ENCODE results near the gene MAP4K4.
A peak's percentile ranks its signal among the peaks of the same experiment; 100 is the strongest.

Gene MAP4K4

DNA sequence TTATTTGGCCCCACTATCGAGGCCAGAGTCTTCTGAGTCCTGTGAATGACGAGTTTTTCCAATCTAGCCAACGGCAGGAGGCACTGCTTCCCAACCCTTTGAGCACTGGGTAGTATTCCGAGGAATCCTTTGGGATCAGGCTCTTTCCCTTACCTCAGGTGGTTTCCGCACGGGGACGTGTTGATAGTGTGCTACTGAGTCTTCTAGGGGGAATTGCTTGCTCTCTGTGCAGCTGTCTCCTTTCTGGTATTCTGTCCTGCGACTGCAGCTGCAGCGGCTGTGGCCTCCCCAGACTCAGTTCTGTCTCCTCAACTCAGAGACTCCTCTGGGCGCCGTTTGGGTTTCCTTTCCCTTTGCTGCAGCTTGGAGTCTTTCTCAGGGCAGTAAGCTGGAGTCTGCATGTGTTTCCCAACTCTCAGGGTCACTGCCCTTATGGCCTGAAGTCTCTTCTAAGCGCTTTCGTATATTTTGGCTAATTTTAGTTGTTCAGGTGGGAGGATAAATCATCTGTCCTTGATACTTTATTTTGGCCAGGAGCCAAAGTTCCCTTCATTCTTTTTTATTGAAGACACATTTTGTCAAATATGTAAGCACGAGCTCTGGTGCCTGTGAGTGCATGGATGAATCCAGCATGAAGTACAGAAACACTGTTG lies 118.4 kb downstream of the MAP4K4 start:
- DNase-seq (ENCODE audit: low read depth), result peak; percentile 73
- H3K4me3 ChIP-seq (ENCODE audit: control insufficient read depth, low read depth, low read length), result no peak overlapping the region
- TF ChIP-seq, protein P1, sequence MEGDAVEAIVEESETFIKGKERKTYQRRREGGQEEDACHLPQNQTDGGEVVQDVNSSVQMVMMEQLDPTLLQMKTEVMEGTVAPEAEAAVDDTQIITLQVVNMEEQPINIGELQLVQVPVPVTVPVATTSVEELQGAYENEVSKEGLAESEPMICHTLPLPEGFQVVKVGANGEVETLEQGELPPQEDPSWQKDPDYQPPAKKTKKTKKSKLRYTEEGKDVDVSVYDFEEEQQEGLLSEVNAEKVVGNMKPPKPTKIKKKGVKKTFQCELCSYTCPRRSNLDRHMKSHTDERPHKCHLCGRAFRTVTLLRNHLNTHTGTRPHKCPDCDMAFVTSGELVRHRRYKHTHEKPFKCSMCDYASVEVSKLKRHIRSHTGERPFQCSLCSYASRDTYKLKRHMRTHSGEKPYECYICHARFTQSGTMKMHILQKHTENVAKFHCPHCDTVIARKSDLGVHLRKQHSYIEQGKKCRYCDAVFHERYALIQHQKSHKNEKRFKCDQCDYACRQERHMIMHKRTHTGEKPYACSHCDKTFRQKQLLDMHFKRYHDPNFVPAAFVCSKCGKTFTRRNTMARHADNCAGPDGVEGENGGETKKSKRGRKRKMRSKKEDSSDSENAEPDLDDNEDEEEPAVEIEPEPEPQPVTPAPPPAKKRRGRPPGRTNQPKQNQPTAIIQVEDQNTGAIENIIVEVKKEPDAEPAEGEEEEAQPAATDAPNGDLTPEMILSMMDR (conservative IDR thresholded peaks at IDR 0.05; ENCODE audit: control insufficient read depth, insufficient read depth, low read depth, low read length), result peak; percentile 19

DNA sequence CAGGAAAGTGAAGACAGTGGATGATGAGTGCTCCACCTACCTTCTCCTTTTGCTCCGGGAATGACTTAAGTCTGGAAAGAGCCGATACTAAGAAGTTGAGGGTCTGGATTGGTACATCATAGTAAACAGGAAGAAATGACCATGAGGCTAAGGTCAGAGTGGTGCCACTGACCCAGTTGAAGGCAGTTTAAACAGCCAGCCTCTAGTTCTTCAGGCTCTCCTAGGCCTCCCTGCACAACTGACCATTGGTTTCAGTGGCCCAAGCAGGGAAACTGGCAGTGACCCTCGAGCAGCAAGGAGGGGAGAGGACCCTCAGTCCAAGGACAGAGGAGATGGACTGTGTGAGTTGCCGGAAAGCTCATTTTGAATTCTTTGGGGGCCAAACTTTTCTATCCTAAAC lies 119.1 kb downstream of the MAP4K4 start:
- DNase-seq (ENCODE audit: low read depth), result peak; percentile 28
- no peak overlapping the region for H3K4me3 ChIP-seq (ENCODE audit: control insufficient read depth, low read depth, low read length)
- TF ChIP-seq, protein P1 (conservative IDR thresholded peaks at IDR 0.05; ENCODE audit: control insufficient read depth, insufficient read depth, low read depth, low read length), result no peak

DNA sequence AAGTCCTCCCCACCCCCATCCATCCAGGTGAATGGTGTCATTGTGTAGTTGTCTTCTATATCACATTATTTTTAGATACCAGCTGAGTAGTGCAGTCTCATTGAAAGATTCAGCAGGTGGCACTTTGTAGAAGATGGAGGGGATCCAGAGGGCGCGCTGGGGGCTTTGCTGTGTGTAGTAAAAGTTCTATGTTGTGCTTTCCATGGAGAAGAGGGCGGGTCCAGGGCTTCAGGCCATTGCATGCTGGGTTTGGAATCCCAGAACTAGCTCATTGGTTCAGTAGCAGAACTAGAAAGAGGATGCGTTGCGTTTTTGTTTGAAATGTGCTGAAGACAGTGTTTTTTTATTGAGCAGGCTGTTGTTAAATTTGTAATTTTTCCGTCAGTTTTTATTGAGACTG lies 120.0 kb downstream of the MAP4K4 start:
- DNase-seq (ENCODE audit: low read depth), result no peak
- TF ChIP-seq, protein P1 (conservative IDR thresholded peaks at IDR 0.05; ENCODE audit: control insufficient read depth, insufficient read depth, low read depth, low read length), result no peak
- H3K4me3 ChIP-seq (ENCODE audit: control insufficient read depth, low read depth, low read length), result no peak overlapping the region

DNA sequence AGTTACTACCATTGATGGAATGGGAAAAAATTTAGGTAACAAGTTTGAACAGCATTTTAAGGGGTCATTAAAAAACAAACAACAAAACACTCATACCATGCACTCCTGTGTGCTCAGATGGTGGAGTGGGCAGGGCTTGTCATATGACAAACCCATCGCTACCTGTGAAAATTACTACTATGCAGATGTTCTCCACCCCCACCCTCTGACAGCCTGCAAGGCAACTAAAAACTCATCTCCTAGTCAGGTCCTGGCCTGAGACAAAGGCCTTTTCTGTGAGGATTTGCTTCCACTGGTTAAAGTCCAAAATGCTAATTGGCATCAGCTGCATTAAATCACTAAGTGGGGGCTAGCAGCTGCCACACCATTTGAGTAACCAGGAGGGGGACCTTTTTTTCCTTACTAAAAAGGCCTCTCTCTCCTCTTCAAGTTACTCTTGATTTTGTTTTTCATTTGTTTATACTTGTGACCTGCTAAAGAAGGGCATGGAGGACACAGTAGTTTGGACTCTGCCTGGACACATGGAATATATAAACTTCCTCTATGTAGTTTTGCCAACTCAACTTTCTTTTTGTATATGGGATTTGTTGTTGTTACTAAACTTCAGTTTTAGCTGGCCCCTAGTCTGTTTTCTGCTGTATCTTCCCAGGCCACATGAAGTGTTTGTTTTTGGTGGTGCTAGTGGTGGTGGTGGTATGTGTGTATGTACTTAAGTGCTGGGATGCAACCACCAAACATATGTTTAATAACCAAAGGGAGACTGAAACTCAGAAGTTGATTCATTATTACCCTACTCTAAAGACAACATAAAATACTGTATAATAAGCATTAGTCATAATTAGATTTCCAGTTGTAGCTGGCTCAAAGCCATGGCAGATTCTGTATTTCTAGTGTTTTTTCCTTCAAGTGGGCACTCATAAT lies 121.3 kb downstream of the MAP4K4 start:
- no peak overlapping the region for H3K4me3 ChIP-seq (ENCODE audit: control insufficient read depth, low read depth, low read length)
- peak; percentile 88 for DNase-seq (ENCODE audit: low read depth)
- TF ChIP-seq, protein P1 (conservative IDR thresholded peaks at IDR 0.05; ENCODE audit: control insufficient read depth, insufficient read depth, low read depth, low read length), result no peak

DNA sequence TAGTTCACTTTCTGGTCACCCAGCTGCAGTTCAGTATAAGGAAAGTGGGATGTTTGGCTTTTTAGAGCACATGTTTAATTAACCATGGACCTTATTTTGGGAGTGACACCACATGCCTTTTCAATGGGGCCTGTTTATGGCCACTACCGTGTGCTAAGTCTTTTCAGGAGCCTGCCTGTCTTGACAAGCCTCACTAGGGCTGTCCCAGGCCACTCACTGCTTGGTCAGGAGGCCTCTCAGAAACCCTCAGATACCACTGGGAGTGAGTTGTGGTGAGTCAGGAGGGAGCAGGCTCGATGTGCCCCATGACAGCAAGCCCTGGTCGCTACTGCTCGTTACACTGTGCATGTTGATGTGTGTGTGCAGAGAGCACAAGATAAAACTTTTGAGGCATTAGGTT lies 123.0 kb downstream of the MAP4K4 start:
- H3K4me3 ChIP-seq (ENCODE audit: control insufficient read depth, low read depth, low read length), result no peak overlapping the region
- TF ChIP-seq, protein P1 (conservative IDR thresholded peaks at IDR 0.05; ENCODE audit: control insufficient read depth, insufficient read depth, low read depth, low read length), result no peak
- DNase-seq (ENCODE audit: low read depth), result peak; percentile 86

DNA sequence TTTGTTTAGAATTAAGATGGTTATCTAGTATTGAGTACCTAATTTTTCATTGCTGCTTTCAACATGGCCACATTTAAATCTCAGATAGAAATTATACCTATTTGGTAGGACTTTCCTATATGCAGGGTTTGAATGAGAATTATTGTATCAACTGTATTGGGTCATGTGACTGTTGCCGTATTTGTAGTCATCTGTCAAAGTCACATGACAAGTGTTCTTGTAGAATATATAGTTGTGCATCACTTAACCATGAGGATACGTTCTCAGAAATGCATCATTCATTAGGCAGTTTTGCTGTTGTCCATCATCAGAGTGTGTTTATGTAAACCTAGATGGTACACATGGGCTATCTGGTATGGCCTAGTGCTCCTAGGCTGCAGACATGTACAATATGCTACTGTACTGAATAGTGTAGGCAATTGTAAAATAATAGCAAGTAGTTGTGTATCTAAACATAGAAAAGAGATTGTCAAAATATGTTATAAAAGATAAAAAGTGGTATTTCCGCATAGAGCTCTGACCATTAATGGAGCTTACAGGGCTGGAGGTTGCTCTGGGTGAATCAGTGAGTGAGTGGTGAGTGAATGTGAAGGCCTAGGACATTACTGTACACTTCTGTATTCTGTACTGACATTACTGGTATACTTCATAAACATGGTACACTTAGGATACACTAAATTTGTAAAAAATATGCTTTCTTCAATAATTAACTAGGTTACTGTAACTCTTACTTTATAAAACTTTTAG lies 123.7 kb downstream of the MAP4K4 start:
- no peak for DNase-seq (ENCODE audit: low read depth)
- H3K4me3 ChIP-seq (ENCODE audit: control insufficient read depth, low read depth, low read length), result no peak overlapping the region
- TF ChIP-seq, protein P1 (conservative IDR thresholded peaks at IDR 0.05; ENCODE audit: control insufficient read depth, insufficient read depth, low read depth, low read length), result no peak

Measured in fibroblast of mammary gland (primary cell).